IMR-90 (cell line): ENCODE results near the gene CARD19.

Experiments used
- CEBPB ChIP-seq: IDR thresholded peaks from 2 replicates; pipeline ENCODE4 v1.6.1; 2012; ENCODE audit warnings: low read depth, low read length, improper control_type of control experiment
- CTCF ChIP-seq: conservative IDR thresholded peaks from 2 replicates; pipeline ENCODE4 v1.5.1; 2012; ENCODE audit warnings: mild to moderate bottlenecking, low read depth, low read length, improper control_type of control experiment
- ELK1 ChIP-seq: fragments of 150-350 bp; IDR thresholded peaks from 2 replicates; pipeline ENCODE4 v1.6.1; 2016; ENCODE audit warnings: low read depth, mild to moderate bottlenecking, low read length, moderate library complexity, borderline replicate concordance
- MAFK ChIP-seq: IDR thresholded peaks from 2 replicates; pipeline ENCODE4 v1.6.1; 2012; ENCODE audit warnings: low read depth, low read length, improper control_type of control experiment
- MAZ ChIP-seq: IDR thresholded peaks from 2 replicates; pipeline ENCODE4 v1.6.1; 2012; ENCODE audit warnings: low read depth, mild to moderate bottlenecking, low read length, improper control_type of control experiment, moderate library complexity, borderline replicate concordance
- MXI1 ChIP-seq: IDR thresholded peaks from 2 replicates; pipeline ENCODE4 v1.6.1; 2012; ENCODE audit warnings: low read depth, mild to moderate bottlenecking, low read length, moderate library complexity, borderline replicate concordance
- POLR2A ChIP-seq: IDR thresholded peaks from 2 replicates; pipeline ENCODE4 v1.6.1; 2012; ENCODE audit warnings: mild to moderate bottlenecking, low read depth, low read length
- RAD21 ChIP-seq: IDR thresholded peaks from 2 replicates; pipeline ENCODE4 v1.6.1; 2012; ENCODE audit warnings: low read length, improper control_type of control experiment
- RCOR1 ChIP-seq: IDR thresholded peaks from 2 replicates; pipeline ENCODE4 v1.6.1; 2012; ENCODE audit warnings: mild to moderate bottlenecking, low read length, improper control_type of control experiment; ENCODE audit not compliant: insufficient replicate concordance
- RFX5 ChIP-seq: IDR thresholded peaks from 2 replicates; pipeline ENCODE4 v1.8.0; 2012; ENCODE audit warnings: low read depth, mild to moderate bottlenecking, low read length, moderate library complexity
- SMC3 ChIP-seq: fragments of 150-350 bp; IDR thresholded peaks from 2 replicates; pipeline ENCODE4 v1.6.1; 2016; ENCODE audit warnings: low read depth, mild to moderate bottlenecking, antibody characterized with exemption, low read length, moderate library complexity

DNA sequence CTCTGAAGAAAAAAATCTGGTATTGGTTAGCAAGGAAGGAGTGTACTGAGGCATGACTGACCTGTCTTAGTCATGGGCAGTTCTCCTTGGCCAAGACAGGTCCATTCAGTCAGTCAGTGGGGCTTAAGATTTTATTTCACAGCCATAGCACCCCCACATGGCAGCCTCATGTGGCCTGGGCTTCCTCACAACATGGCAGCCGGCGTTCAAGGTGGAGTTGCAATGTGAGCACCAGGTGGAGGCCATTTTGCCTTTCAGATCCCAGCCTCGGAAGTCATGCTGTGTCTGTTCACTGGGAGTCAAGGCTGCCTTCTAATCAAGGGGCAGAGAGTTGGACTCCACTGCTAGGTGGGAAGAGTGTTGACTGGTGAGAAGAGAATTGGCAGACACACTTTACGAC, 10.3 kb upstream of the CARD19 start:
- TF ChIP-seq CTCF (no peak), RAD21 (no peak), POLR2A (no peak), CEBPB (no peak), ELK1 (no peak), RCOR1 (no peak), SMC3 (no peak), MAZ (no peak), RFX5 (no peak), MAFK (no peak), MXI1 (no peak)
